Smooth muscle cell (in vitro differentiated cells): ENCODE data around the gene GGTLC1. TPM values are rescaled to one million over a fixed set of nuclear protein-coding genes. Genes with fewer than 3 reads are reported as not detected.

Experiments
- DNase-seq: peaks from one replicate; lab custom pipeline; 2025; ENCODE audit not compliant: unreplicated experiment; lab: John Stamatoyannopoulos, UW
- H2AFZ ChIP-seq: fragments of 200-600 bp; sonication (generic); 2 replicates; pipeline ENCODE4 v1.6.0; 2016; ENCODE audit warnings: antibody characterized with exemption, low read depth, mild to moderate bottlenecking
- H3F3A ChIP-seq: fragments of 200-600 bp; sonication (generic); 2 replicates; pipeline ENCODE4 v1.6.0; 2017; ENCODE audit warnings: antibody characterized with exemption, low read depth
- H3K27ac ChIP-seq: fragments of 200-600 bp; sonication (generic); 2 replicates; pipeline ENCODE4 v1.5.1; 2016; ENCODE audit warnings: low read depth, mild to moderate bottlenecking
- H3K27me3 ChIP-seq: fragments of 200-600 bp; sonication (generic); 2 replicates; pipeline ENCODE4 v1.6.1; 2016; ENCODE audit warnings: low read depth, mild to moderate bottlenecking
- H3K36me3 ChIP-seq: fragments of 200-600 bp; sonication (generic); 2 replicates; pipeline ENCODE4 v1.5.1; 2016; ENCODE audit warnings: low read depth
- H3K4me1 ChIP-seq: fragments of 200-600 bp; sonication (generic); 2 replicates; pipeline ENCODE4 v1.5.1; 2016; ENCODE audit warnings: low read depth
- H3K4me2 ChIP-seq: fragments of 200-600 bp; sonication (generic); 2 replicates; pipeline ENCODE4 v1.6.0; 2016; ENCODE audit warnings: mild to moderate bottlenecking
- H3K4me3 ChIP-seq: fragments of 200-600 bp; sonication (generic); 2 replicates; pipeline ENCODE4 v1.5.1; 2016; ENCODE audit warnings: mild to moderate bottlenecking
- H3K79me2 ChIP-seq: fragments of 200-600 bp; sonication (generic); 2 replicates; pipeline ENCODE4 v1.6.0; 2016; ENCODE audit warnings: low read depth, mild to moderate bottlenecking
- H3K9ac ChIP-seq: fragments of 200-600 bp; sonication (generic); 2 replicates; pipeline ENCODE4 v1.6.0; 2016; ENCODE audit warnings: low read depth
- H3K9me3 ChIP-seq: fragments of 200-600 bp; sonication (generic); replicated peaks from 2 replicates; pipeline ENCODE4 v1.5.1; 2016; ENCODE audit warnings: low read depth
- H4K20me1 ChIP-seq: fragments of 200-600 bp; sonication (generic); 2 replicates; pipeline ENCODE4 v1.6.0; 2016; ENCODE audit warnings: low read depth
- WGBS: methylation state at CpG from one replicate; pipeline ENCODE4 v1.1.7; 2016; ENCODE audit warnings: low lambda C conversion rate; 5-methylcytosine and 5-hydroxymethylcytosine counted together
- polyA plus RNA-seq: library from polyadenylated mRNA; unstranded; fragments of >200 nt; fragmentation: Nextera tagmentation; extraction: Ambion mirVana; gene quantifications from 2 replicates; pipeline ENCODE4 v1.2.1, GENCODE V29; 2016
- total RNA-seq: library from RNA; depleted of rRNA; stranded (reverse); fragments of >200 nt; gene quantifications from 2 replicates; pipeline ENCODE4 v1.2.3, GENCODE V29; 2014
- TF ChIP-seq, protein P1 (sequence below): fragments of 200-600 bp; sonication (generic); IDR thresholded peaks from 2 replicates; pipeline ENCODE4 v1.5.1; 2017; ENCODE audit warnings: borderline replicate concordance, mild to moderate bottlenecking, antibody characterized with exemption; ENCODE audit not compliant: insufficient read depth, poor library complexity, severe bottlenecking

GGTLC1 gene
- total and polyA plus RNA-seq, 2 experiments from 2014 or later: not detected

DNA sequence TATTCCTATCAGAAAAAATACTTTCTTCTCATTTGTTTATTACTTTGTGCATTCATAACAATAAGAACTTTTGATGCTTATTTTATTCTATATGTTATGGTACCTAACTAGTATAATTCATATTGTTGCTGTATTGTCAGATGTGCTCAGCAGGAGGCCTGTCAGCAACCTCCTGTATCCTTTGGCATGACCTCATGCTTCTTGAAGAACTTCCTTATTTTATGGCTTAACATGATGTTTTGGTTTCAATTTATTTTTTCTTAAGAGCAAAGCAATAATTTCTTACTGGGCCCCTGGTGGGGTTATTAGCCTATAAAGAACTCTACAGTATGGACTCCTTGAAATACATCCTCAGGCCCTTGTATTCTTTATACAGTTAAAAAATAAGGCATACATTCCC, 17.3 kb downstream of the GGTLC1 start:
- Histone ChIP-seq H3F3A (no peaks in the 10 kb centered on the region), H3K27me3 (no peaks in the 10 kb centered on the region), H3K9me3 (no peaks in the 10 kb centered on the region), H3K79me2 (no peaks in the 10 kb centered on the region), H3K4me2 (no peak overlapping the region), H3K4me1 (no peaks in the 10 kb centered on the region), H3K4me3 (no peak overlapping the region), H3K27ac (no peak overlapping the region), H3K9ac (no peak overlapping the region), H4K20me1 (no peaks in the 10 kb centered on the region), H3K36me3 (no peaks in the 10 kb centered on the region), H2AFZ (no peak overlapping the region)
- no peak for DNase-seq
- TF ChIP-seq, protein P1, sequence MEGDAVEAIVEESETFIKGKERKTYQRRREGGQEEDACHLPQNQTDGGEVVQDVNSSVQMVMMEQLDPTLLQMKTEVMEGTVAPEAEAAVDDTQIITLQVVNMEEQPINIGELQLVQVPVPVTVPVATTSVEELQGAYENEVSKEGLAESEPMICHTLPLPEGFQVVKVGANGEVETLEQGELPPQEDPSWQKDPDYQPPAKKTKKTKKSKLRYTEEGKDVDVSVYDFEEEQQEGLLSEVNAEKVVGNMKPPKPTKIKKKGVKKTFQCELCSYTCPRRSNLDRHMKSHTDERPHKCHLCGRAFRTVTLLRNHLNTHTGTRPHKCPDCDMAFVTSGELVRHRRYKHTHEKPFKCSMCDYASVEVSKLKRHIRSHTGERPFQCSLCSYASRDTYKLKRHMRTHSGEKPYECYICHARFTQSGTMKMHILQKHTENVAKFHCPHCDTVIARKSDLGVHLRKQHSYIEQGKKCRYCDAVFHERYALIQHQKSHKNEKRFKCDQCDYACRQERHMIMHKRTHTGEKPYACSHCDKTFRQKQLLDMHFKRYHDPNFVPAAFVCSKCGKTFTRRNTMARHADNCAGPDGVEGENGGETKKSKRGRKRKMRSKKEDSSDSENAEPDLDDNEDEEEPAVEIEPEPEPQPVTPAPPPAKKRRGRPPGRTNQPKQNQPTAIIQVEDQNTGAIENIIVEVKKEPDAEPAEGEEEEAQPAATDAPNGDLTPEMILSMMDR: no peak

DNA sequence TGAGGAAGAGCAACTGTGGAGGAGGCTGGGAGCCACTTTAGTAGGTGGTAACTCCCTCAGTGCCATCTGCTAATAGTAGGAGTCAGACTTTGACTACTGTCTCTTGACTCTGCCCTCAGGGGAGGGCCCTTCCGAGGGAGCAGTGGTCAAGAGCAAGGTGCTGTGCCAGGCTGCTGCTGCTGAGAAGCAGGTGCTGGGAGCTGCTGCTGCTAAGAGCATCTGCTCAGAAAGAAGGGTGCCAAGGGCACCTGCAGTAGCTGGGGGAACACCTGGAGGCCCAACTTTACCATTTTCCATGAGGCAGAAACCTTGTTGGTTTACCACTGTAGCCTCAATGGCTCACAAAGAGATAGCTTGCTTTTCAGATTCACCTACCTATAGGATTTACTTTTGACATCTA, 18.5 kb downstream of the GGTLC1 start:
- Histone ChIP-seq H3K9ac (no peak overlapping the region), H3K4me1 (no peaks in the 10 kb centered on the region), H3K27me3 (no peaks in the 10 kb centered on the region), H3K79me2 (no peaks in the 10 kb centered on the region), H3K36me3 (no peaks in the 10 kb centered on the region), H2AFZ (no peak overlapping the region), H3K27ac (no peak overlapping the region), H3K9me3 (no peaks in the 10 kb centered on the region), H3K4me3 (no peak overlapping the region), H4K20me1 (no peaks in the 10 kb centered on the region), H3F3A (no peaks in the 10 kb centered on the region), H3K4me2 (no peak overlapping the region)
- 88% methylated on average over 1 of the region's 1 CpG for WGBS
- no peak for DNase-seq
- TF ChIP-seq, protein P1: no peak

DNA sequence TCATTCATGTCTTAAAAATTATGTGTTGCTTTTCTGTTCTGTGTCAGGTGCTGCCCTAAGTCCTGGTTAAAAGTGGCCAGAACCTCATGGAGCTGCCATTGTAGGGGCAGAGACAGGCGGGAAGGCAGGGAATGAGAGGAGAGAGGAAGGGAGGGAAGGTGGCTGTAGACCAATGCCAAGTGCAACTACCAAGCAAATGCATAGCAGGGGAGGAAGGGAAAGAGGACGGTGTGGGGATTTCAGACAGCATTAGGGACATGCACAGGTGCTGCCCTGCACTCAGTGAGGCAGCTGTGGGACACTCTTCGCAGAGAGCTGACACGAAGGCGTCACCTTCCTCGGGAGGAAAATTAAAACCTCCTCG, 21.0 kb downstream of the GGTLC1 start:
- TF ChIP-seq, protein P1: no peak
- Histone ChIP-seq H3K27ac (no peak overlapping the region), H3K4me3 (no peak overlapping the region), H3K9ac (no peak overlapping the region), H3K36me3 (no peaks in the 10 kb centered on the region), H2AFZ (no peak overlapping the region), H3K27me3 (no peaks in the 10 kb centered on the region), H4K20me1 (no peaks in the 10 kb centered on the region), H3K4me2 (no peak overlapping the region), H3K9me3 (no peaks in the 10 kb centered on the region), H3F3A (no peaks in the 10 kb centered on the region), H3K4me1 (no peaks in the 10 kb centered on the region), H3K79me2 (no peaks in the 10 kb centered on the region)
- DNase-seq: no peak
- WGBS: 76% methylated on average over 7 of the region's 7 CpGs

DNA sequence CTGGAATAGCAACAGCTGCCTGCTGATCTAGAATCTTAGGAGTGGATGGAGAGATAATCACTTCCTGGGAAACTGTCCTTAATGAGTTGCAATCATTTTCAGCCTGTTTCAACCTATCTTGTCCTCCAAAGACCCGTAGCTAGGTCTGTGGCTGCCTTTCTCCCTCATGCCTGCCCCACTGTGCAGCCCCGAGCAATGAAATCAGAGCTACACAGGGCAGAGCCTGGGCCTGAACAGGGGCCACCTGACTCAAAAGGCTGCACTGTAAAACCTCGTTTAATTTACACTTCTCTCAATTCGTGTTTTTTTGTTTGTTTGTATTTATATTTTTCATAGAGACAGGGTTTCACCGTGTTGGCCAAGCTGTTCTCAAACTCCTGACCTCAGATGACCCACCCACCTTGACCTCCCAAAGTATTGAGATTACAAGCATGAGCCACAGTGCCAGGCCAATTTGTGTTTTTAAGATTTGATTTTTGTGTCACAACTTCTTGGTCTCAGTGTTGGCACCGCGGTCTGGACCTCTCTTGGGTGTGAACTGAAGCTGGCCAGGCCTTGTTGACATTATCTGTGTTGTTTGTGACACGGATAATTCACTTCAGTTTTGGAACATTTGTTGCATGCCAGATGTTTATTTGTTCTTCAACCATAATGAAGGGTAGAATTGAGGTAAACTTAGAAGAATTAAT, 21.5 kb downstream of the GGTLC1 start:
- Histone ChIP-seq H3K9me3 (no peaks in the 10 kb centered on the region), H4K20me1 (no peaks in the 10 kb centered on the region), H2AFZ (no peak overlapping the region), H3K27ac (no peak overlapping the region), H3K27me3 (no peaks in the 10 kb centered on the region), H3K4me2 (no peak overlapping the region), H3F3A (no peaks in the 10 kb centered on the region), H3K9ac (no peak overlapping the region), H3K36me3 (no peaks in the 10 kb centered on the region), H3K4me3 (no peak overlapping the region), H3K79me2 (no peaks in the 10 kb centered on the region), H3K4me1 (no peaks in the 10 kb centered on the region)
- TF ChIP-seq, protein P1: no peak
- no peak for DNase-seq
- 85% methylated on average over 8 of the region's 8 CpGs for WGBS
